ENCODE data around the gene CCDC73. TPM values are rescaled to one million over a fixed set of nuclear protein-coding genes. Genes with fewer than 3 reads are reported as not detected.

The CCDC73 gene
- total RNA-seq, 1 donor: not detected

- no peak for DNase-seq (ENCODE audit: low read depth)
- TF ChIP-seq, protein P1, sequence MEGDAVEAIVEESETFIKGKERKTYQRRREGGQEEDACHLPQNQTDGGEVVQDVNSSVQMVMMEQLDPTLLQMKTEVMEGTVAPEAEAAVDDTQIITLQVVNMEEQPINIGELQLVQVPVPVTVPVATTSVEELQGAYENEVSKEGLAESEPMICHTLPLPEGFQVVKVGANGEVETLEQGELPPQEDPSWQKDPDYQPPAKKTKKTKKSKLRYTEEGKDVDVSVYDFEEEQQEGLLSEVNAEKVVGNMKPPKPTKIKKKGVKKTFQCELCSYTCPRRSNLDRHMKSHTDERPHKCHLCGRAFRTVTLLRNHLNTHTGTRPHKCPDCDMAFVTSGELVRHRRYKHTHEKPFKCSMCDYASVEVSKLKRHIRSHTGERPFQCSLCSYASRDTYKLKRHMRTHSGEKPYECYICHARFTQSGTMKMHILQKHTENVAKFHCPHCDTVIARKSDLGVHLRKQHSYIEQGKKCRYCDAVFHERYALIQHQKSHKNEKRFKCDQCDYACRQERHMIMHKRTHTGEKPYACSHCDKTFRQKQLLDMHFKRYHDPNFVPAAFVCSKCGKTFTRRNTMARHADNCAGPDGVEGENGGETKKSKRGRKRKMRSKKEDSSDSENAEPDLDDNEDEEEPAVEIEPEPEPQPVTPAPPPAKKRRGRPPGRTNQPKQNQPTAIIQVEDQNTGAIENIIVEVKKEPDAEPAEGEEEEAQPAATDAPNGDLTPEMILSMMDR (IDR thresholded peaks at IDR 0.05; ENCODE audit: insufficient read depth, low read depth, low read length): no peak
- H3K4me3 ChIP-seq (ENCODE audit: low read depth, low read length): no peak overlapping the region
Observed at GRCh38 chr11:32701616-32702015, 92.8 kb downstream of the CCDC73 start.

GRCh38 chr11:32698579-32698978 is 95.9 kb downstream of the CCDC73 start:
- TF ChIP-seq, protein P1 (IDR thresholded peaks at IDR 0.05; ENCODE audit: insufficient read depth, low read depth, low read length): no peak
- H3K4me3 ChIP-seq (ENCODE audit: low read depth, low read length): no peak overlapping the region
- DNase-seq (ENCODE audit: low read depth): no peak

DNA sequence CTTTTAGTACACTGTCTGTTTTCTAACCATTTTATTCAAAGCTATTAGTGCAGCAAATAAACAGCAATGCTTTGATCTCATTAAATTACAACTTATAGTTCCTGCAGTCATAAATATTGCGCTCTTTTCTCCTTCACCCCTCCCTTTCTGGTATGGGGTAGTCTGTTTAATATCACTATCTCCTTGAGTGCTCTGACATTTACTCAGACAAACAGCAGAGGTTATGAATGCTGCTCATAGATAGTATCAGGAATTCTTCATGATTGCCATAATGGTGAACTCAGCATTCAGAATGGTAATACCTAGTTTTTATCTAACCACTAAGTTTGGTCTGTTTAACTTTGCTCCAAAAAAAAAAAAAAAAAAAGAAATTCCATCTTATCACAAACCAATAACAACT is 123.4 kb downstream of the CCDC73 start:
- TF ChIP-seq, protein P1 (IDR thresholded peaks at IDR 0.05; ENCODE audit: insufficient read depth, low read depth, low read length): no peak
- no peak overlapping the region for H3K4me3 ChIP-seq (ENCODE audit: low read depth, low read length)
- peak; percentile 52 for DNase-seq (ENCODE audit: low read depth)

DNA sequence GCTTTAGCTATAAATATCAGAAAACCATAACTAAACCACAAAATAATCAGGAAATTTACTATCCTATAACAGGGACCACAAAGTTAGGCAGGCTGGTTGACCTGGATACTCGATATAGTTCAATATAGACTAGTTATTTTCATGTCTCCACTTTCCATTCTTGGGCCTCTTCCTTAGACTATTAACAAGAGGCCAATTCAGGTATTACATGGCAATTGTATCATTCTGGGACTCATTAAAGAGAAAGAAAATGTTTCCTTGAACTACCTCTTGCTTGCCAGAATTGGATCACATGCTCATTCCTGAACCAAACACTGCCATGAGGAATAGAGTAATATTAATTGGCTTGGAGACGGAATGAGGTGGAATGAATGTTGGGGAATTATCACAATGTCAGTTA is 134.8 kb downstream of the CCDC73 start:
- no peak for DNase-seq (ENCODE audit: low read depth)

DNA sequence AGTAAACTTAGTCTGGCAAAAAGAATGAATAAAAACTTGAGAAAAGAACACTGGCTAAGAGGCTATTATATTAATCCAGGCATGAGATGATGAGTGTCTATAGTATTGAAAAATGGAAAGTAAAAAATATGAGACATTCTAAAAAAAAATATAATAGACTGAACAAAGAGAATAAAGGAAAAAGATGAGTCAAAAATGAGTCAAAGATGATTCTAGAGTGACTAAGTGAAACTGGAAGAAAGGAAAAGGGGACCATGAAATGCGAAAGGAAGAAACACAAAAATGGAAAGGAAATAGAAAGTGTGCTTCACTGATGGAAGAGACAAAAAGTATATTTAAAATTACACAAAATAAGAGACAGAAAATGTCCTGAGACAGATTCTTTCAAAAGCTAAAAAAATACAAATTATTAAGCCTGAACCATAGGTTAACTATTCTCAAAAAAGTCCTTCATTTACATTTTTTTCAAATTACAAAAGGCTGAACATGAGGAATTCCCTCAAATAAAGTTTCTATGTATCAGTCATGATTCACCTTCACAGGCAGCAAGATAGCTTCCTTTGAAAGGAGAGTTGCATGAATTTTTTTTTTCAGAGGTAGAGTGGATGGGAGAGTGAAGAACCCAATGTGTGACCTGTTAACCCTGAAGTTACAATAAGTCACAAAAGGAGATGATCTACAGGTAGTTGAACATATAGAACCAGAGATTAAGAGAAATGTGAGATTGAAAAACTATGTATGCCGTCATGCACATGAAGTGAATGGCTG is 135.6 kb downstream of the CCDC73 start:
- no peak overlapping the region for H3K4me3 ChIP-seq (ENCODE audit: low read depth, low read length)
- no peak for DNase-seq (ENCODE audit: low read depth)
- TF ChIP-seq, protein P1 (IDR thresholded peaks at IDR 0.05; ENCODE audit: insufficient read depth, low read depth, low read length): no peak

More for the DNA sequence above, 134.8 kb downstream of the CCDC73 start:
- TF ChIP-seq, protein P1 (IDR thresholded peaks at IDR 0.05; ENCODE audit: insufficient read depth, low read depth, low read length): no peak
- H3K4me3 ChIP-seq (ENCODE audit: low read depth, low read length): no peak overlapping the region

DNA sequence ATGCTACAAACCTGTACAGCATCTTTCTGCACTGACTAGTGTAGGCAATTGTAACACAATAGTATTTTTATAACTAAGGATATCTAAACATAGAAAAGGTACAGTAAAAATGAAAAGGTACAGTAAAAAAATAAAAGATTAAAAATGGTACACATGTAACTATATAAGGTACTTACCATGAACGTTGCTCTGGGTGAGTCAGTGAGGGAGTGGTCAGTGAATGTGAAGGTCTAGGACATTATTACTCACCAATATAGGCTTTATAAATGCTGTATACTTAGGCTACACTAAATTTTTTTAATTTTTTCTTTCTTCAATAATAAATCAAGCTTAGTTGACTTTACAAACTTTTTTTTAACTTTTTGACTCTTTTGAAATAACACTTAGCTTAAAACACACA is 150.9 kb downstream of the CCDC73 start:
- no peak overlapping the region for H3K4me3 ChIP-seq (ENCODE audit: low read depth, low read length)
- TF ChIP-seq, protein P1 (IDR thresholded peaks at IDR 0.05; ENCODE audit: insufficient read depth, low read depth, low read length): no peak
- DNase-seq (ENCODE audit: low read depth): no peak

DNA sequence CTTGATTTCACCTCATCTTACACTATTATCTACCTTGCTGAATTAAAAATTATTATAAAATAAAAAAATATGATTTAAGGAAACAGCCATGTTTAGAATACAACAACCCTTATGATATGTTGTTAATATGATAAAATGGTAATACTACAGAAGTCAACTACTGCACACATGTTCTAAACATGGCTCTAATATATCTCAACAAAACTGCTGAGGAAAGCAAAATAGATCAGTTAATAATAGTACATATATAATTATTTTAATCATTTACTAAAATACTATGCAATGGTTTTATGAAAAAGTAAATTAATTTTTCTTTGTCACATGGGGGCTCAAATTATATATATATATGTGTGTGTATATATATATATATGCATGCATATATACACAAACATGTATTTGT is 153.1 kb downstream of the CCDC73 start:
- no peak overlapping the region for H3K4me3 ChIP-seq (ENCODE audit: low read depth, low read length)
- DNase-seq (ENCODE audit: low read depth): no peak
- TF ChIP-seq, protein P1 (IDR thresholded peaks at IDR 0.05; ENCODE audit: insufficient read depth, low read depth, low read length): no peak
